ENCODE results near the gene DRGX. TPM values are rescaled to one million over a fixed set of nuclear protein-coding genes. Genes with fewer than 3 reads are reported as not detected.

DRGX gene
- total RNA-seq, 1 donor from 2014 or later: not detected

GRCh38 chr10:49385939-49386922 lies 9.7 kb downstream of the DRGX start:
- no peak overlapping the region for H3K4me3 Mint-ChIP-seq
- peaks cover 10% of the 10 kb centered on the region for H3K27me3 Mint-ChIP-seq (ENCODE audit: insufficient read depth)

GRCh38 chr10:49384268-49384953 lies 11.5 kb downstream of the DRGX start:
- Mint-ChIP-seq H3K4me1 (ENCODE audit: low read depth) (no peaks in the 10 kb centered on the region), H3K9me3 (no peaks in the 10 kb centered on the region), H3K27ac (no peak overlapping the region), H3K27me3 (ENCODE audit: insufficient read depth) (peaks cover 2% of the 10 kb centered on the region), H3K4me3 (no peak overlapping the region), H3K36me3 (ENCODE audit: low read depth) (no peaks in the 10 kb centered on the region)
- no peak for DNase-seq (ENCODE audit: low spot score)
- intact Hi-C loops (cut with micrococcal nuclease): no loop called here

More at GRCh38 chr10:49385939-49386922, 9.7 kb downstream of the DRGX start:
- Mint-ChIP-seq H3K27ac (no peak overlapping the region), H3K4me1 (ENCODE audit: low read depth) (no peaks in the 10 kb centered on the region), H3K9me3 (no peaks in the 10 kb centered on the region), H3K36me3 (ENCODE audit: low read depth) (no peaks in the 10 kb centered on the region)
- no peak for DNase-seq (ENCODE audit: low spot score)
- intact Hi-C loops (cut with micrococcal nuclease): no loop called here

GRCh38 chr10:49383853-49384252 lies 12.0 kb downstream of the DRGX start:
- Mint-ChIP-seq H3K36me3 (ENCODE audit: low read depth) (no peaks in the 10 kb centered on the region), H3K27me3 (ENCODE audit: insufficient read depth) (peaks cover 2% of the 10 kb centered on the region), H3K4me3 (no peak overlapping the region), H3K9me3 (no peaks in the 10 kb centered on the region), H3K4me1 (ENCODE audit: low read depth) (no peaks in the 10 kb centered on the region), H3K27ac (no peak overlapping the region)
- intact Hi-C loops (cut with micrococcal nuclease): no loop called here
- no peak for DNase-seq (ENCODE audit: low spot score)

DNA sequence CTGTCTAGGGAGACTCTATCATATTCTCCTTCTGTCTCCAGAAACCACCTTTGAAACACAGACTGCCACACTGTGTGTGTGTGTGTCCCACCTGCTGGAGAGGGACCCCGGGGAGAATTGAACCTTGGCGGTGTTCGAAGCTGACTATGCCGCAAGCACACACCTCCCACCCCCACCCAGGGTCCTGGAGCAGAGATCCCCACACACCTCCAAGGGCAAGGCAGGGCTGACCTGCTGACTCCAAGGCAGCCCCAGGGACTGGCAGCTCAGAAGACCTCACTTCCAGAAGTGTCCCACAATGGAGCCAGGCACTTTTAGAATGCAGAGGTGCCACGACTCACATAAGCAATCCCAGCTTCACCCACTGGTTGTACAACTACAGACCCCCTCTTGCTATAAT lies 13.1 kb downstream of the DRGX start:
- Mint-ChIP-seq H3K4me3 (no peak overlapping the region), H3K36me3 (ENCODE audit: low read depth) (no peaks in the 10 kb centered on the region), H3K4me1 (ENCODE audit: low read depth) (no peaks in the 10 kb centered on the region), H3K27me3 (ENCODE audit: insufficient read depth) (no peaks in the 10 kb centered on the region), H3K27ac (no peak overlapping the region), H3K9me3 (no peaks in the 10 kb centered on the region)
- no peak for DNase-seq (ENCODE audit: low spot score)
- intact Hi-C loops (cut with micrococcal nuclease): no loop called here

DNA sequence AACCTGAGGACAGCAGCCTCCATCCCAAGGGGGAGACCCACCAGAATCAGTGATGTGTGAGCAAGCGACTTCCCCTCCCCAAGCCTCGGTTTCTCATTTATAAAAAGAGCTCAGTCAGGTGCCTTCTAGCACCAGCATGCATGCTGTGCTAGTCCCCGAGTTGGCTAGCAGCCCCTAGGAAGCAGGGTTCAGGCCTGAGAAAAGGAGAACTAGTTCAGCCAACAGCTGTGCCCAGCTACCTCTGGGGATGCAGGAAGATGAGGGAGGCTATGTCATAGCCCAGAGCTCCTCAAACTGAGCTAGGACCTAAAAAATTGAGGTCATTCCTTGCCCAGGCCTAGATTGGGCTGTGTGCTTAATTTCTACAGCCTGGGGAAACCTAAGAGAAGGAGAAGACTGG lies 13.7 kb downstream of the DRGX start:
- no peak overlapping the region for H3K4me3 Mint-ChIP-seq
- no peaks in the 10 kb centered on the region for H3K36me3 Mint-ChIP-seq (ENCODE audit: low read depth)
- intact Hi-C loops (cut with micrococcal nuclease): no loop called here
- no peak overlapping the region for H3K27ac Mint-ChIP-seq
- H3K9me3 Mint-ChIP-seq: no peaks in the 10 kb centered on the region
- no peaks in the 10 kb centered on the region for H3K27me3 Mint-ChIP-seq (ENCODE audit: insufficient read depth)
- H3K4me1 Mint-ChIP-seq (ENCODE audit: low read depth): no peaks in the 10 kb centered on the region
- no peak for DNase-seq (ENCODE audit: low spot score)

GRCh38 chr10:49381111-49381900 lies 14.6 kb downstream of the DRGX start:
- DNase-seq (ENCODE audit: low spot score): no peak
- no peaks in the 10 kb centered on the region for H3K9me3 Mint-ChIP-seq
- H3K27me3 Mint-ChIP-seq (ENCODE audit: insufficient read depth): peaks cover 5% of the 10 kb centered on the region
- H3K27ac Mint-ChIP-seq: no peak overlapping the region
- H3K4me3 Mint-ChIP-seq: no peak overlapping the region
- H3K4me1 Mint-ChIP-seq (ENCODE audit: low read depth): no peaks in the 10 kb centered on the region
- no peaks in the 10 kb centered on the region for H3K36me3 Mint-ChIP-seq (ENCODE audit: low read depth)
- intact Hi-C loops (cut with micrococcal nuclease): no loop called here

GRCh38 chr10:49379596-49380410 lies 16.1 kb downstream of the DRGX start:
- intact Hi-C loops (cut with micrococcal nuclease): no loop called here
- DNase-seq (ENCODE audit: low spot score): no peak
- Mint-ChIP-seq H3K4me1 (ENCODE audit: low read depth) (no peaks in the 10 kb centered on the region), H3K27me3 (ENCODE audit: insufficient read depth) (peaks cover 12% of the 10 kb centered on the region), H3K9me3 (no peaks in the 10 kb centered on the region), H3K36me3 (ENCODE audit: low read depth) (no peaks in the 10 kb centered on the region), H3K27ac (no peak overlapping the region), H3K4me3 (no peak overlapping the region)

DNA sequence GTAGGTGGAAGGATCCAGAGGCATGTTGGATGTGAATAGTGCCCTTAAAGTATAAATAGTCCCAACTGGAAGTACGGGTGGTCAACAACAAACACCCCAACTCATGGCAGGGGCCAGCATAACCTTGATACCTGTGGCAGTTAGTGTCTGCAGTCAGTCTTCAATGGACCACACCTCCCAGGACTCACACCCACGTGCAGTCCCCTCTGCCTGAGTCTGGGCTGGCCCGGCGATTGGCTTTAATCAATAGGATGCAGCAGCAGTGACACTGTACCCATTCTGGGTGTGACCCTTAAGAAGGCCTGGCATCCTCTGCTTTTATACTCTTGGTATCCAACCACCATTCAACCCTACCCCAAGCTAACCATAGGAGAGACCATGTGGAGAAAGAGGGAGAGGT lies 18.6 kb downstream of the DRGX start:
- no peaks in the 10 kb centered on the region for H3K9me3 Mint-ChIP-seq
- intact Hi-C loops (cut with micrococcal nuclease): no loop called here

DNA sequence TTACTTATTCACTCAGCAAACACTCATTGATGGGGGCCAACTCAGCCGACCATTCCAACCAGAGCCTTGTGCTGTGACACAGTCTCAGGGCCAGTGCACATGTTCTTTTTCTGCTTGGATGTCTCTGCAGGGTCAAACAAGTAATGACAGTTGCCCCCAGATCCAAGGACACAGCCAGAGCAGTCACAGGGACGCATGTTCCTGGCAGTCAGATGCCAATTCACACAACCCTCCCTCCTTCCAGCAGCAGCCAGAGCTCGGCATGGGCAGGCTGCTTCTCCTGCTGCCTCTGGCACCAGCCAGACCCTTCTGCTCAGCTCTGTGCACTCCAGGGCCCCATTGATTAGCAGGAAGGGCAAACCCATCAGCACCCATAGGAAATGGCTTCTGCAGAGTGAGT lies 20.3 kb downstream of the DRGX start:
- Mint-ChIP-seq H3K4me1 (ENCODE audit: low read depth) (no peaks in the 10 kb centered on the region), H3K36me3 (ENCODE audit: low read depth) (no peaks in the 10 kb centered on the region), H3K27ac (no peak overlapping the region), H3K27me3 (ENCODE audit: insufficient read depth) (peaks cover 16% of the 10 kb centered on the region), H3K9me3 (no peaks in the 10 kb centered on the region), H3K4me3 (no peak overlapping the region)
- no peak for DNase-seq (ENCODE audit: low spot score)
- intact Hi-C loops (cut with micrococcal nuclease): no loop called here

More for the DNA sequence above, 18.6 kb downstream of the DRGX start:
- no peaks in the 10 kb centered on the region for H3K36me3 Mint-ChIP-seq (ENCODE audit: low read depth)
- H3K4me1 Mint-ChIP-seq (ENCODE audit: low read depth): no peaks in the 10 kb centered on the region
- peaks cover 16% of the 10 kb centered on the region for H3K27me3 Mint-ChIP-seq (ENCODE audit: insufficient read depth)
- no peak for DNase-seq (ENCODE audit: low spot score)
- H3K27ac Mint-ChIP-seq: no peak overlapping the region
- no peak overlapping the region for H3K4me3 Mint-ChIP-seq

GRCh38 chr10:49374740-49375139 lies 21.1 kb downstream of the DRGX start:
- H3K27ac Mint-ChIP-seq: no peak overlapping the region
- no peaks in the 10 kb centered on the region for H3K36me3 Mint-ChIP-seq (ENCODE audit: low read depth)
- intact Hi-C loops (cut with micrococcal nuclease): loop anchor here (5.0 kb wide), 1 partner anchor 392 kb away; no protein-coding TSS in a partner anchor
- no peaks in the 10 kb centered on the region for H3K9me3 Mint-ChIP-seq
- no peak for DNase-seq (ENCODE audit: low spot score)
- no peak overlapping the region for H3K4me3 Mint-ChIP-seq
- H3K4me1 Mint-ChIP-seq (ENCODE audit: low read depth): no peaks in the 10 kb centered on the region
- H3K27me3 Mint-ChIP-seq (ENCODE audit: insufficient read depth): peaks cover 16% of the 10 kb centered on the region

GRCh38 chr10:49373361-49373760 lies 22.5 kb downstream of the DRGX start:
- intact Hi-C loops (cut with micrococcal nuclease): loop anchor here (5.0 kb wide), 1 partner anchor 391 kb away; no protein-coding TSS in a partner anchor
- no peak for DNase-seq (ENCODE audit: low spot score)
- Mint-ChIP-seq H3K27ac (no peak overlapping the region), H3K27me3 (ENCODE audit: insufficient read depth) (peaks cover 19% of the 10 kb centered on the region), H3K4me1 (ENCODE audit: low read depth) (no peaks in the 10 kb centered on the region), H3K9me3 (no peaks in the 10 kb centered on the region), H3K4me3 (no peak overlapping the region), H3K36me3 (ENCODE audit: low read depth) (no peaks in the 10 kb centered on the region)

DNA sequence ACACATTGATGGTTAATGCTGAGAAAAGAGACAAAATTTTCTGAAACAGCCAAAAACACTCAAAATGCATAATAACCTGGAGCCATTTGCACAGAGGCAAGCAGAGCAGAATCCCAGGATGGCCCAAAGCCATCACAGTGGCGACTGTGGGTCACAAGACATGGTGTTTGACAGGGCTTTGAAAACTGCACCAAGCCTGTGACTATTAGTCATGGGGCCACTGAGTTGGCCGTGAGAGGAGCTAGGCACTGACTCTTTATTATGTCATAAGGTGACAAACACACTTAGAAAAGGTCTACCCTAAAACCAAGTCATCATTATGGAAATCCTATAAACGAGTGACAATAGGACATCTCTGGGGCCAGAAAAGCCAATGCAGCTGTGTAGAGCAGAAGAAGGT lies 23.9 kb downstream of the DRGX start:
- H3K27me3 Mint-ChIP-seq (ENCODE audit: insufficient read depth): peaks cover 19% of the 10 kb centered on the region
- DNase-seq (ENCODE audit: low spot score): no peak
- no peak overlapping the region for H3K27ac Mint-ChIP-seq
- H3K4me3 Mint-ChIP-seq: no peak overlapping the region
- intact Hi-C loops (cut with micrococcal nuclease): loop anchor here (5.0 kb wide), 1 partner anchor 390 kb away; no protein-coding TSS in a partner anchor
- no peaks in the 10 kb centered on the region for H3K9me3 Mint-ChIP-seq
- no peaks in the 10 kb centered on the region for H3K4me1 Mint-ChIP-seq (ENCODE audit: low read depth)
- H3K36me3 Mint-ChIP-seq (ENCODE audit: low read depth): no peaks in the 10 kb centered on the region

All from activated T-helper 1 cell treated with anti-CD3 and anti-CD28 coated beads, Interleukin-12 subunit alpha, Interleukin-12 subunit beta, Interleukin-2, Interleukin-4 antibody, amounts not matched to agents 30 ng/mL and 10 ng/mL and 1 ng/mL, durations not matched to agents 14 hours and 24 hours and 36 hours (primary cell).